COLO668 (cell line): Measurements from ENCODE around the gene ALG13.
"Not testable (repeated sequence)": the region's sequence is repeated elsewhere in the genome, so short reads cannot be mapped to it uniquely, and the experiment has no call there.

ENCODE experiments used
- DNase-seq: peaks from one replicate; lab custom pipeline; 2025; ENCODE audit not compliant: unreplicated experiment; lab: John Stamatoyannopoulos, UW

ALG13 gene

GRCh38 chrX:111680988-111681779 is at the start of gene ALG13:
Gene ALG13 (plus strand): TSS chrX:111681170. CDS start chrX:111681219, 49 bp downstream.
- peak; percentile 89 for DNase-seq

GRCh38 chrX:111634823-111635729 is 45.9 kb upstream of the ALG13 start:
- no peak for DNase-seq

- DNase-seq, result no peak
Measured at GRCh38 chrX:111641969-111642368, 39.0 kb upstream of the ALG13 start.

- DNase-seq, result not testable (repeated sequence)
Measured at GRCh38 chrX:111645165-111645564, 35.8 kb upstream of the ALG13 start.

GRCh38 chrX:111645607-111646006 is 35.4 kb upstream of the ALG13 start:
- no peak for DNase-seq

GRCh38 chrX:111646515-111646914 is 34.5 kb upstream of the ALG13 start:
- no peak for DNase-seq

- DNase-seq, result no peak
Measured at GRCh38 chrX:111648802-111649201, 32.2 kb upstream of the ALG13 start.

GRCh38 chrX:111649638-111650037 is 31.3 kb upstream of the ALG13 start:
- no peak for DNase-seq

GRCh38 chrX:111650845-111651244 is 30.1 kb upstream of the ALG13 start:
- DNase-seq, result no peak

GRCh38 chrX:111652719-111653118 is 28.3 kb upstream of the ALG13 start:
- no peak for DNase-seq

GRCh38 chrX:111661241-111661640 is 19.7 kb upstream of the ALG13 start:
- DNase-seq, result no peak

- DNase-seq, result no peak
Measured at GRCh38 chrX:111662292-111662691, 18.7 kb upstream of the ALG13 start.

GRCh38 chrX:111671668-111672067 is 9.3 kb upstream of the ALG13 start:
- no peak for DNase-seq

- DNase-seq, result no peak
Measured at GRCh38 chrX:111687305-111687704, 6.3 kb downstream of the ALG13 start.

- no peak for DNase-seq
Measured at GRCh38 chrX:111695297-111695880, 14.4 kb downstream of the ALG13 start.

GRCh38 chrX:111719426-111720210 is 38.6 kb downstream of the ALG13 start:
- no peak for DNase-seq

- DNase-seq, result no peak
Measured at GRCh38 chrX:111728096-111728495, 47.1 kb downstream of the ALG13 start.

- no peak for DNase-seq
Measured at GRCh38 chrX:111731351-111731750, 50.4 kb downstream of the ALG13 start.

GRCh38 chrX:111736571-111736970 is 55.6 kb downstream of the ALG13 start:
- no peak for DNase-seq

GRCh38 chrX:111742018-111742417 is 61.0 kb downstream of the ALG13 start:
- DNase-seq, result no peak

GRCh38 chrX:111743316-111743715 is 62.3 kb downstream of the ALG13 start:
- no peak for DNase-seq
